ENCODE measurements around the gene CPNE6. TPM values are rescaled to one million over a fixed set of nuclear protein-coding genes. Genes with fewer than 3 reads are reported as not detected.

The CPNE6 gene
- total and polyA plus RNA-seq, 2 of the 8 experiments (the other 6 are each of a cell fraction or from before 2014, with no cell fraction given), result 0.05 TPM; not detected in 1

- Histone ChIP-seq H4K8ac (ENCODE audit: extremely low read depth, insufficient read depth, low read length) (peak overlapping the region; percentile 35; the same call in 1 of the 2 replicates), H3K23ac (ENCODE audit: insufficient read length) (no peak overlapping the region), H3K4me1 (replicated peaks in 1 of 4; ENCODE audit: control insufficient read depth in 3 of 4, insufficient read depth in 4 of 4, low read length in 3 of 4) (no peaks in the 10 kb centered on the region), H2BK20ac (ENCODE audit: low read length) (no peak overlapping the region), H4K91ac (replicated peaks; ENCODE audit: insufficient read length, low read length) (no peak overlapping the region), H3K9me3 (ENCODE audit: insufficient read depth in 2 of 2, low read depth in 1 of 2, low read length in 1 of 2) (no peaks in the 10 kb centered on the region), H3K14ac (ENCODE audit: insufficient read length) (no peak overlapping the region), H3K79me1 (ENCODE audit: low read depth, low read length) (no peaks in the 10 kb centered on the region), H3K4me3 (ENCODE audit: extremely low read depth in 1 of 4, insufficient read depth in 2 of 4, low read depth in 3 of 4, low read length in 4 of 4) (no peak overlapping the region), H4K20me1 (replicated peaks in 1 of 2; ENCODE audit: control insufficient read depth in 1 of 2, insufficient read depth in 2 of 2, low read length in 2 of 2) (no peaks in the 10 kb centered on the region), H2BK120ac (replicated peaks; ENCODE audit: low read depth, low read length) (no peak overlapping the region), H3K27ac (ENCODE audit: low read depth, low read length) (no peak overlapping the region), H3K9ac (replicated peaks in 1 of 4; ENCODE audit: extremely low read depth in 1 of 4, low read depth in 3 of 4, low read length in 3 of 4) (no peak overlapping the region), H2AFZ (ENCODE audit: low read length) (no peak overlapping the region), H2BK5ac (ENCODE audit: low read depth, low read length) (no peak overlapping the region), H2BK12ac (ENCODE audit: low read depth, low read length) (no peak overlapping the region), H3K27me3 (replicated peaks in 1 of 4; ENCODE audit: control insufficient read depth in 3 of 4, extremely low read depth in 1 of 4, insufficient read depth in 3 of 4, low read length in 3 of 4) (no peaks in the 10 kb centered on the region; a peak in 1 of 7 replicates), H3K4me2 (ENCODE audit: insufficient read depth in 1 of 2, low read depth in 2 of 2, low read length in 2 of 2) (no peak overlapping the region), H3K79me2 (ENCODE audit: control insufficient read depth in 1 of 2, insufficient read depth in 2 of 2, low read length in 2 of 2) (no peaks in the 10 kb centered on the region), H3K36me3 (ENCODE audit: control insufficient read depth in 2 of 4, insufficient read depth in 4 of 4, low read length in 3 of 4) (no peaks in the 10 kb centered on the region), H2BK15ac (ENCODE audit: low read length) (no peak overlapping the region), H3K18ac (ENCODE audit: extremely low read depth, low read length) (no peak overlapping the region), H3K23me2 (ENCODE audit: low read depth, low read length) (no peaks in the 10 kb centered on the region), H4K5ac (ENCODE audit: insufficient read length, low read depth, low read length) (no peak overlapping the region), H3K56ac (replicated peaks; ENCODE audit: insufficient read length, low read depth, low read length) (no peak overlapping the region), H3K4ac (replicated peaks; ENCODE audit: insufficient read length, low read depth, low read length) (no peak overlapping the region), H2AK5ac (ENCODE audit: low read depth, low read length) (no peak overlapping the region)
- TF ChIP-seq SAP30 (IDR thresholded peaks at IDR 0.05; ENCODE audit: insufficient read depth, insufficient replicate concordance, low read length) (no peak), CTBP2 (IDR thresholded peaks at IDR 0.05; ENCODE audit: borderline replicate concordance, insufficient read depth, insufficient read length, low read length) (no peak), TEAD4 (IDR thresholded peaks at IDR 0.05; ENCODE audit: low read depth, low read length) (no peak), GTF2F1 (IDR thresholded peaks at IDR 0.05; ENCODE audit: borderline replicate concordance, low read depth, low read length) (no peak)
- ChIA-PET CTCF (ENCODE audit: partially characterized antibody) (interaction anchor here (1.0 to 23.8 kb wide), 9 partner anchors 8 to 116 kb away, joined by 3 to 316 read pairs (median 4); partner anchors contain the start of genes CARMIL3, DHRS4 and PCK2), POLR2A (ENCODE audit: partially characterized antibody) (interaction anchor here (1.0 to 27.2 kb wide), 6 partner anchors 12 to 93 kb away, joined by 4 to 626 read pairs (median 11); partner anchors contain the start of genes CARMIL3, IRF9 and PCK2)
- no peak for FAIRE-seq
- no peak for DNase-seq (ENCODE audit: low read depth in 1 of 2, low spot score in 2 of 2)
- 84% methylated on average over 9 of the region's 10 CpGs; no CpG with 5 or more reads in 1 of the 2 experiments for WGBS, 2 experiments (ENCODE audit: extremely low coverage in 1 of 2, insufficient coverage in 1 of 2, insufficient read length in 1 of 2, insufficient replicate concordance in 2 of 2, low coverage in 1 of 2, low lambda C conversion rate in 2 of 2, missing lambda C conversion rate in 1 of 2)
Measured at GRCh38 chr14:24068711-24069410, 2.5 kb upstream of the CPNE6 start.

Data from H1 (cell line).